Stimulated activated CD4-positive, alpha-beta T cell treated with anti-CD3 and anti-CD28 coated beads, Interleukin-1b, Interleukin-23, amount 100 ng/mL, for 4 hours (primary cell): ENCODE measurements around the gene ZDHHC14.

Experiments
- DNase-seq, 2 donors: peaks; one replicate each; pipeline ENCODE4 v3.0.0-alpha.2; 2020; ENCODE audit warnings: low read depth in 2 of 2

Gene ZDHHC14

GRCh38 chr6:157516319-157517026 is 135.5 kb downstream of the ZDHHC14 start:
- no peak for DNase-seq

GRCh38 chr6:157517601-157518359 is 136.8 kb downstream of the ZDHHC14 start:
- no peak for DNase-seq

GRCh38 chr6:157518397-157519250 is 137.6 kb downstream of the ZDHHC14 start:
- no peak for DNase-seq

- no peak for DNase-seq
Observed at GRCh38 chr6:157519255-157520116, 138.5 kb downstream of the ZDHHC14 start.

GRCh38 chr6:157520117-157520406 is 139.1 kb downstream of the ZDHHC14 start:
- no peak for DNase-seq

- DNase-seq: no peak
Observed at GRCh38 chr6:157520596-157521361, 139.8 kb downstream of the ZDHHC14 start.

GRCh38 chr6:157521362-157522335 is 140.7 kb downstream of the ZDHHC14 start:
- DNase-seq: no peak

- DNase-seq: no peak
Observed at GRCh38 chr6:157522472-157522871, 141.5 kb downstream of the ZDHHC14 start.

GRCh38 chr6:157524735-157525134 is 143.7 kb downstream of the ZDHHC14 start:
- no peak for DNase-seq

- DNase-seq: no peak
Observed at GRCh38 chr6:157525292-157525889, 144.4 kb downstream of the ZDHHC14 start.

GRCh38 chr6:157525918-157526425 is 145.0 kb downstream of the ZDHHC14 start:
- no peak for DNase-seq

GRCh38 chr6:157527471-157527907 is 146.5 kb downstream of the ZDHHC14 start:
- DNase-seq: no peak

- DNase-seq: no peak
Observed at GRCh38 chr6:157528931-157529653, 148.1 kb downstream of the ZDHHC14 start.

- DNase-seq: no peak
Observed at GRCh38 chr6:157529654-157530039, 148.7 kb downstream of the ZDHHC14 start.

- no peak for DNase-seq
Observed at GRCh38 chr6:157530126-157530525, 149.1 kb downstream of the ZDHHC14 start.

GRCh38 chr6:157530724-157531168 is 149.8 kb downstream of the ZDHHC14 start:
- no peak for DNase-seq

GRCh38 chr6:157531169-157531985 is 150.4 kb downstream of the ZDHHC14 start:
- no peak for DNase-seq
